ENCODE measurements around the gene CRISPLD2. TPM values are rescaled to one million over a fixed set of nuclear protein-coding genes. Genes with fewer than 3 reads are reported as not detected.

The CRISPLD2 gene
- total and polyA plus RNA-seq, 12 donors: 7.9 to 48.1 (median 15.2) TPM

GRCh38 chr16:84795329-84796053 lies 24.3 kb upstream of the CRISPLD2 start:
- TF ChIP-seq, protein P1, sequence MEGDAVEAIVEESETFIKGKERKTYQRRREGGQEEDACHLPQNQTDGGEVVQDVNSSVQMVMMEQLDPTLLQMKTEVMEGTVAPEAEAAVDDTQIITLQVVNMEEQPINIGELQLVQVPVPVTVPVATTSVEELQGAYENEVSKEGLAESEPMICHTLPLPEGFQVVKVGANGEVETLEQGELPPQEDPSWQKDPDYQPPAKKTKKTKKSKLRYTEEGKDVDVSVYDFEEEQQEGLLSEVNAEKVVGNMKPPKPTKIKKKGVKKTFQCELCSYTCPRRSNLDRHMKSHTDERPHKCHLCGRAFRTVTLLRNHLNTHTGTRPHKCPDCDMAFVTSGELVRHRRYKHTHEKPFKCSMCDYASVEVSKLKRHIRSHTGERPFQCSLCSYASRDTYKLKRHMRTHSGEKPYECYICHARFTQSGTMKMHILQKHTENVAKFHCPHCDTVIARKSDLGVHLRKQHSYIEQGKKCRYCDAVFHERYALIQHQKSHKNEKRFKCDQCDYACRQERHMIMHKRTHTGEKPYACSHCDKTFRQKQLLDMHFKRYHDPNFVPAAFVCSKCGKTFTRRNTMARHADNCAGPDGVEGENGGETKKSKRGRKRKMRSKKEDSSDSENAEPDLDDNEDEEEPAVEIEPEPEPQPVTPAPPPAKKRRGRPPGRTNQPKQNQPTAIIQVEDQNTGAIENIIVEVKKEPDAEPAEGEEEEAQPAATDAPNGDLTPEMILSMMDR (IDR thresholded peaks at IDR 0.05): no peak
- DNase-seq (peak; percentile 73 to 86), ATAC-seq (peak; percentile 88 to 98 (median 96))
- intact Hi-C loops (cut with DNase I): no loop called here
- peak overlapping the region; percentile 50 to 90 (median 71) for H3K27ac ChIP-seq
- H3K36me3 ChIP-seq: no peaks in the 10 kb centered on the region
- 56 to 66% methylated on average over 22 of the region's 22 CpGs for WGBS, 2 donors
- H3K27me3 ChIP-seq: no peaks in the 10 kb centered on the region
- H3K4me1 ChIP-seq: peaks cover 0 to 23% (median 0%) of the 10 kb centered on the region in 9 donors
- peak overlapping the region in 2 of 10 donors; percentile 13 to 20 for H3K4me3 ChIP-seq
- H3K9me3 ChIP-seq: peaks cover 0 to 5% (median 0%) of the 10 kb centered on the region in 11 donors

DNA sequence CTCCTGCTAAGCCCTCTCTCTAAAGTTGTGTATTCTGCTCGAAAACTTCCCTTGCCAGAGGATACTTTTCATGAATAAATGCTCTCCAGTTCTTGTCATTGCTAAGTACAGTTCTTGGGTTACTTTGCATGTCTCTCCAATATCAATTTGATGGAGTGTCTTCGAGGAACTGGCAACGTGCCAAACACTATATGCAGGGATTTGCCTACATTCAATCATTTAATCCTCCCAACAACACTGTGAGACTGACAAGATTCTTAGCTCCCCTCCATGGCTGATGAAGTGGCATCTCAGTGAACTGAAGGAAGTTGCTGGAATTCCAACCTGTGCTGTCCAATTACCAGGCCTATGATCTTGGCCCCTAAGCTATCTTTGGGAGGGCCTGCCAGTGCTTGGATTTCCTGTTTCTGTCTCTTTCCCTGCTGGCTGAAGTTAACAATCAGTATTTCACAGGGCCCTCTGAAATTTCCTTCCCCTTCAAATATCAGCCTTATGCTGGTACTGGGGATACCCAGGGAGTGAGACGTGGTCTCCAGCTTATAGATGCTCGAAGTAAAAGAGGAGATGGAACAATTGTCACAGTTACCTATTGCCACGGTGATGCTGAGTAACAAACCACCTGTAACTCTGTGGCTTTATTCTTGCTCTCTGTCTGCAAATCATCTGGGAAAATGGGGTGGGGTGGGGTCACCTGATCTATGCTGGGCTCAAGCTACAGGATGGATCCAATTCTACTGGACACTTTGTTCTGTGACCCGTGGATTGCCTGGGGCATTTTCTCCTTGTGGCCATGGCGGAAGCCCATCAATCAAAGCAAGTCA lies 19.4 kb upstream of the CRISPLD2 start:
- Histone ChIP-seq H3K4me1 (peaks cover 0 to 5% (median 0%) of the 10 kb centered on the region in 9 donors), H3K9me3 (peaks cover 0 to 5% (median 0%) of the 10 kb centered on the region in 11 donors), H3K36me3 (no peaks in the 10 kb centered on the region), H3K27me3 (peaks cover 0 to 3% (median 0%) of the 10 kb centered on the region in 7 donors), H3K27ac (no peak overlapping the region), H3K4me3 (no peak overlapping the region)
- DNase-seq (no peak), ATAC-seq (no peak)
- TF ChIP-seq, protein P1 (IDR thresholded peaks at IDR 0.05): no peak
- intact Hi-C loops (cut with DNase I): no loop called here
- 72 to 76% methylated on average over 8 of the region's 8 CpGs for WGBS, 2 donors

DNA sequence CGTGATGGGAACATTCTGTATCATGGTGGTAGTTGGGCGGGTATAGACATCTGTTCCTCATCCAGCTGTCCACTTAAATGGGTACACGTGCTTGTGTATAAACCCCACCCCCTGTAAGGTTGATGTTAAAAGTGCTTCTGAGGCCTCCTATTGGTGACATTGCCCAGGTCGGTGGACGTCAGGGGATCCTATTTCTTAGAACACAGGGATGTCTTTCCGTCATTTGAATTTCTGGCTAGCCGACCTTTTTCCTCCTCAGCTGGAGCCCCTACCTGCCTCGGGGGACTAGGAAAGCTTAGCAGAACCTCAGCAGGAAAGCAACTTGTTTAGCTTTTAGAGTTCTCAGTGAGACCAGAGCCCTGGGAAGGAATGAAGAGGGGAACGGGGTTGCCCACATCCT lies 16.6 kb upstream of the CRISPLD2 start:
- no peaks in the 10 kb centered on the region for H3K36me3 ChIP-seq
- DNase-seq (no peak), ATAC-seq (no peak)
- H3K4me1 ChIP-seq: peaks cover 0 to 22% (median 8%) of the 10 kb centered on the region in 9 donors
- H3K27ac ChIP-seq: no peak overlapping the region
- H3K27me3 ChIP-seq: peaks cover 0 to 3% (median 0%) of the 10 kb centered on the region in 7 donors
- intact Hi-C loops (cut with DNase I): no loop called here
- TF ChIP-seq, protein P1 (IDR thresholded peaks at IDR 0.05): no peak
- H3K9me3 ChIP-seq: peaks cover 0 to 5% (median 0%) of the 10 kb centered on the region in 11 donors
- H3K4me3 ChIP-seq: no peak overlapping the region
- 81 to 82% methylated on average over 9 of the region's 9 CpGs for WGBS, 2 donors

GRCh38 chr16:84804326-84804725 lies 15.5 kb upstream of the CRISPLD2 start:
- TF ChIP-seq, protein P1 (IDR thresholded peaks at IDR 0.05): no peak
- intact Hi-C loops (cut with DNase I): no loop called here
- no peak for ATAC-seq

More at GRCh38 chr16:84804326-84804725, 15.5 kb upstream of the CRISPLD2 start:
- H3K36me3 ChIP-seq: no peaks in the 10 kb centered on the region
- H3K9me3 ChIP-seq: no peaks in the 10 kb centered on the region
- peaks cover 0 to 3% (median 0%) of the 10 kb centered on the region in 7 donors for H3K27me3 ChIP-seq
- H3K4me3 ChIP-seq: no peak overlapping the region
- WGBS, 2 donors: 94% methylated on average over 10 of the region's 10 CpGs
- DNase-seq: no peak
- peaks cover 0 to 22% (median 8%) of the 10 kb centered on the region in 9 donors for H3K4me1 ChIP-seq
- no peak overlapping the region for H3K27ac ChIP-seq

Measured in heart right ventricle (tissue), 16 donors.